ENCODE data around the gene PPARD.

PPARD gene

GRCh38 chr6:35474131-35474941, 132.0 kb downstream of the PPARD start:
- DNase-seq = no peak

- DNase-seq = no peak
Measured at GRCh38 chr6:35474942-35475570, 132.7 kb downstream of the PPARD start.

- no peak for DNase-seq
Measured at GRCh38 chr6:35475573-35475972, 133.2 kb downstream of the PPARD start.

- DNase-seq = no peak
Measured at GRCh38 chr6:35476004-35476403, 133.6 kb downstream of the PPARD start.

GRCh38 chr6:35477028-35477427, 134.7 kb downstream of the PPARD start:
- no peak for DNase-seq

All from activated CD4-positive, alpha-beta T cell treated with anti-CD3 and anti-CD28 coated beads, Interleukin-2, amount 50 U/mL, for 4 hours (primary cell).